22Rv1 (cell line): ENCODE results near the gene TRPM3.

Source experiments
- ZFX ChIP-seq: fragments of 450-650 bp; IDR thresholded peaks from 2 replicates; pipeline ENCODE4 v1.6.1; 2017; ENCODE audit warnings: antibody characterized with exemption, borderline replicate concordance
- TF ChIP-seq, protein P1 (sequence below): fragments of 450-650 bp; IDR thresholded peaks from 2 replicates; pipeline ENCODE4 v1.5.1; 2017; ENCODE audit warnings: mild to moderate bottlenecking

DNA sequence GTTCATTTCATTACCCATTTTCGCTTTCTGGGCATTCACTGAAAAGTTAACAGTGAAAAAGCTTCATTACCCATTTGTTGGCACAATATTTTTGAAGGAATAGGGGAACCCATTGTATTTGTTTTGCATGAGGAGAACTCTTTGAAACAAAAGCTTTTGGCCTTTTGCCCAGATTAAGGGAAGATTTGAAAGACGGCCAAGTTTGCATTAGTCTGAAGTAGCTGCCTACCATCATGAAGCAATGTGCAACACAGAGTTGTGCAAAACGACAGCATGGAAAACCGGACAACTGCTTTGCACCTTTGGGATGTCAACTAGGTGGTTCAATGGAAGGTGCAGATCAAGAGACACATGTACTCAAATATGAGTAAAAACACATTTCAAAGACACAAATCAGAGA lies 84.9 kb downstream of the TRPM3 start:
- TF ChIP-seq, protein P1, sequence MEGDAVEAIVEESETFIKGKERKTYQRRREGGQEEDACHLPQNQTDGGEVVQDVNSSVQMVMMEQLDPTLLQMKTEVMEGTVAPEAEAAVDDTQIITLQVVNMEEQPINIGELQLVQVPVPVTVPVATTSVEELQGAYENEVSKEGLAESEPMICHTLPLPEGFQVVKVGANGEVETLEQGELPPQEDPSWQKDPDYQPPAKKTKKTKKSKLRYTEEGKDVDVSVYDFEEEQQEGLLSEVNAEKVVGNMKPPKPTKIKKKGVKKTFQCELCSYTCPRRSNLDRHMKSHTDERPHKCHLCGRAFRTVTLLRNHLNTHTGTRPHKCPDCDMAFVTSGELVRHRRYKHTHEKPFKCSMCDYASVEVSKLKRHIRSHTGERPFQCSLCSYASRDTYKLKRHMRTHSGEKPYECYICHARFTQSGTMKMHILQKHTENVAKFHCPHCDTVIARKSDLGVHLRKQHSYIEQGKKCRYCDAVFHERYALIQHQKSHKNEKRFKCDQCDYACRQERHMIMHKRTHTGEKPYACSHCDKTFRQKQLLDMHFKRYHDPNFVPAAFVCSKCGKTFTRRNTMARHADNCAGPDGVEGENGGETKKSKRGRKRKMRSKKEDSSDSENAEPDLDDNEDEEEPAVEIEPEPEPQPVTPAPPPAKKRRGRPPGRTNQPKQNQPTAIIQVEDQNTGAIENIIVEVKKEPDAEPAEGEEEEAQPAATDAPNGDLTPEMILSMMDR, result no peak
- no peak for TF ChIP-seq ZFX
